Placental pericyte (primary cell): ENCODE results near the gene CIB1. TPM values are rescaled to one million over a fixed set of nuclear protein-coding genes. Genes with fewer than 3 reads are reported as not detected.

Experiments
- small RNA-seq: library from RNA; depleted of rRNA; stranded (forward); fragments of <200 nt; gene quantifications from one replicate; pipeline ENCODE3, GENCODE V24; 2012; ENCODE audit warnings: low replicate concordance
- total RNA-seq: library from RNA; depleted of rRNA; stranded (reverse); fragments of >200 nt; gene quantifications from 2 replicates; pipeline ENCODE4 v1.2.3, GENCODE V29; 2012

CIB1 gene
- 21.9 and 37.0 TPM in 2 replicates for total RNA-seq

DNA sequence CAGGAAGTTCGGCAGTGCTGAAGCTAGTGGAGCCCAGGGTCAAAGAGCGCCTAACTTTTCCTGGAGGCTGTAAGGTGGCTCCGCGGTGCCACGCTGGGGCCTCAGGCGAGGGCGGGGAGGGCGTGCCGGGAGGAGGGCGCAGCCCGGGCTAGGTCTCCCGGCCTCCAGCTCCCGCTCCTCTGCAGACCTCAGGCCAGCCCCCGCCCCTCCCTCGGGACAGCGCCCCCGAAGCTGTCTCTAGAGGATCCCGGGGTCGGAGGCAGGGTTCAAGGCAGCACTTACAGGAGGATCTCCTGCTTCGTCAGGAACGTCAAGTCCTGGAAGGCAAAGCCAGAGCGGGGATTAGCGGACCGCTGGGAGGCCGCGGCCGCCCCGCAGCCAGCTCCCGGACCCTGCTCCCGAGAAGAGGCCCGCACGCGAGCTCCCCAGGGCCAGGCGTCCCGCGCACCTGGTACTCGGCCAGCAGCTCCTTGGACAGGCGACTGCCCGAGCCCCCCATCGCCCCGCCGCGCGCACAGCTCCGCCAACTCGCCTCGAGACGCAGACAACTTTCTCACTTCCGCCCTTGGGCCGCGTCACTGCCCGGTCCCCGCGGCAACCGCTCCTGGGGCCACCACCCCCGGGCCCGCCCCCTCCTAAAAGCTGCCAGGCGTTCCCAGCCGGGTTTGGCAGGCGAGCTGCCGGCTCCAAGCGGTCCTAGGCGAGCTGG lies at the start of gene CIB1:
Gene CIB1 (minus strand): TSS at position 555 of the 709 bp plus-strand sequence. CDS start 56 bp downstream, at position 499.

DNA sequence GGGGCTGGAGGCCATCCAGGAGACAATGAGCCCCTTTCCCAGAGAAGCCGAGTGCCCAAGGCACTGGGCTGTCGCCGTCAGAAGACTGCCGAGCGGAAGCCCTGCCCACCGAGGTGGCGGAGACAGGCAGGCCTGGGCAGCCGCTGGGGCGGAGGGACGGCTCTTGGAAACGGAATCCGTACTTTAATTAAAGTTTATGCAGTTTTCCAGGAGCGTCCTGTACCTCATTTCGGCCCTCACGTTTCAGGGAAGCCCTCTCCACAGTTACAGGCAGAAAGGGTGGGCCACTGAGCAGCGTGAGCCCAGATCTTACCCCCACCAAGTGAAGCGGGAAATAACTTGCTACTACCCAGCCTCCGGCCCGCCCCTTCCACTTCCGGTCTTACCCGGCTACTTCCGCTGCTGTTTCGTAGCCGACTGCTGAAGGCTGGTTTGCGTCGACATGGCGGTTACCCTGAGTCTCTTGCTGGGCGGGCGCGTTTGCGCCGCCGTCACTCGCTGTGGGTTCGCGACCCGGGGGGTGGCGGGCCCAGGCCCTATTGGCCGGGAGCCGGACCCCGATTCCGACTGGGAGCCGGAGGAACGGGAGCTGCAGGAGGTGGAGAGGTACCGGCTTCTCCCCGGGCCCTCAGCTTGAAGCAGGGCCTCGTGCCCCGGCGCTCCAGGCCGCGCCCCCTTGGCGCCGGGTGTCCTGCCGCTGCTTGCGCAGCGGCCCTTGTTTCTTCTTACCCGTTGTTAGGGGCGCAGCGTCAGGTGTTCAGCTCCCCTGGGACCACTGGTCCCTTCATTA lies 31.7 kb upstream of the CIB1 start, which contains the start of gene NGRN:
Gene NGRN (plus strand): TSS at position 402 of the 790 bp plus-strand sequence. CDS start 41 bp downstream, at position 443.

DNA sequence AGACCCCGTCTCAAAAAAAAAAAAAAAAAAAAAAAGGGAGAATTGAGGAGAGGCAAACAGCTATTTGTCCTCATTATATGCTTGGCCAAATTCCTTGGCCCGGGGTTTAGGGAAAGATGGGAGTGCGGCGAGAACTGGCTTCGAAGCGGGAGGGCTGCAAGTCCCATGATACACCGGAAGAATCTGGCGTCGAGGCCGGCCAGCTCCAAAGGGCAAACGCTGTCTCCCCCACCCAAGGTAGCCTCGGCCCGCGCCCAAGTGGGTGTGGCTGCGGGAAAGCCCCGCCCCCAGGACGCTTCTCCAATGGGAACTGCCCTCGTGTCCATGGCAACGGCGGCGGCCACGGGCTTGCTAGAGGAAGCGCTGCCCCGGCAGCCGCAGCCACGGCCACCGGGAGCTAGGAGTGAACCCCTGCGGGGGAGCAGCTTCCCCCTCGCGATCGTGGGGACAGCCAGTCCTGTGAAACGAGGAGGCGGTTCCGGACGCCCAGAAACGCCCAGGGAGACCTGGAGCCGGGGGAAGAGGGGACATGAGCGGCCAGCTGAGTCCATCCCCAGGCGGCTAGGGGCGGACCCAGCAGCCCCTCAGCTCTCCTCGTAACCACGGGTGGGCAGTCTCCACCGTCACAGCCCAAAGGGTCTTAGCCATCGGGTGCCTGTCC lies 15.6 kb upstream of the CIB1 start, which contains the start of gene TTLL13:
Gene TTLL13 (plus strand): TSS at position 354 of the 661 bp plus-strand sequence. CDS start 1,075 bp downstream, outside the sequence.

DNA sequence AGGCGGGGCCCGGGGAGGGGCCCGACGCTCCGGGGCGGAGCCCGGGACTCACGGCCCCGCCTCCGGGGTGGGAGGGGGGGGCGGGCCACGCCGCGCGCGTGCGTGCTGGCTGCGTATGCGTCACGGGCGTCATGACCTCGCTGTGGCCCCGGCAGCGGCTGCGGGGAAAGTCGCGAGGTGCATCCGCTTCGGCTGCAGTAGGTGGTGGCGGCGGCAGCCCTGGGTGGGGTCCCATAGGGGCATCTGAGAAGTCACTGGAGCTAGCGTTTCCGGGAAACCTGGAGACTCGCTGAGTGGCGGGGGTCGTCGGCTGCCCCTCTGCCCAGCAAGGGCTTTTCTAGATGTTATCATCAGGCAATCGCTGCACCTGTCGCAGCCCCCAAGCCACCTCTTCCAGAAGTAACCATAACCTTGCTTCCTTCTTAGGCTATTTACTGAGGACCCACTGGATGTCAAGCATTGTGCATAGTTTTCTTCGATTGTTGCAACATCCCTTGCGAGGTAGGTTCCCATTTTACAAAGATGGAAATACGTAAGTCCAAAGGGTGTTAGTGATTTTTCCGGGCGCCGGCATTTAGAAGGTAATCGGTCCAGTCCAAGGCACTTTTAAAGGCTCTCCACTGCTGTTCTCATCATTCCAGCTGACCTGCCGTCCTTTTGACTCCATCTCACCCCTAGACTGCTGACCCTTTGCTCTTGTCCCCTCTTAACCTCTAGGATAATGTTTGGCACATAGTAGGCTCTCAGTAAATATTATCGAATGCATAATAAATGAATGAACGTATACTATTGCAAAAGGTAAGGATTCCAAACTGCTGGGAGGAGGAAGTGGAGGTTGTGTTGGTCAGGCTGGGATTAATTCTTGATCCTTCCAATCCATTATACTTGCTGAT lies 601 bp upstream of the CIB1 start, which contains the start of gene GDPGP1:
Gene GDPGP1 (plus strand): TSS at position 114 of the 893 bp plus-strand sequence. CDS start 6,700 bp downstream, outside the sequence.

DNA sequence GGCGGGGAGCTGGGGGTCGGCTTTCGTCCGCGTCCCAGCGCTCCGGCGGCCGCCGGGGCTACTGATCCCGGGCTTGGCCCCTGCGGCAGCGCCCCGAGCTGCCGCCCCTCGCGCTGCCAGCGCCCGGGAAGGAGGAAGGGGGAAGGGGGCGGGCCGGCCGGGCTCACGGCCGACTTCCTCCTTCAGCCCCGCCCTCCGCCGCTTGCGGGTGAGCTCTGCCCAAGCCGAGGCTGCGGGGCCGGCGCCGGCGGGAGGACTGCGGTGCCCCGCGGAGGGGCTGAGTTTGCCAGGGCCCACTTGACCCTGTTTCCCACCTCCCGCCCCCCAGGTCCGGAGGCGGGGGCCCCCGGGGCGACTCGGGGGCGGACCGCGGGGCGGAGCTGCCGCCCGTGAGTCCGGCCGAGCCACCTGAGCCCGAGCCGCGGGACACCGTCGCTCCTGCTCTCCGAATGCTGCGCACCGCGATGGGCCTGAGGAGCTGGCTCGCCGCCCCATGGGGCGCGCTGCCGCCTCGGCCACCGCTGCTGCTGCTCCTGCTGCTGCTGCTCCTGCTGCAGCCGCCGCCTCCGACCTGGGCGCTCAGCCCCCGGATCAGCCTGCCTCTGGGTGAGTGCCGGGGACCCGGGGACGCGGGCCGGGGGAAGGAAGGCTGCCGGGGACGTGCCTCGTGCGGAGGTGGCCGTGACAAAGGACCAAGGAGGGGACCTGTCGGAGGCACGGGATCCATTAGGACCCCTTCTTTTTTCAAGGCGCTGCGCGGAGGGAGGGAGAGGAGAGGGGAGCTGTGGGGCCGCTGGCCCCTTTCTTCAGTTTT lies 32.4 kb downstream of the CIB1 start, which contains the start of gene SEMA4B:
Gene SEMA4B (plus strand): TSS at position 201 of the 814 bp plus-strand sequence. CDS start 249 bp downstream, at position 450.

Small RNAs within 50 kb of the gene (small RNA-seq; reads per million reads assigned to genes)
- not detected for gene AC091167.3

Other genes starting within 250 kb of the CIB1 start
- gene ZNF710, start 232.6 kb downstream of the CIB1 start, total RNA-seq = 11.6 and 29.2 TPM in 2 replicates
- gene IDH2, start 131.5 kb downstream of the CIB1 start, total RNA-seq = 52.3 and 65.7 TPM in 2 replicates
- gene SEMA4B, start 32.6 kb downstream of the CIB1 start, total RNA-seq = 23.9 and 27.2 TPM in 2 replicates
- 3.3 and 6.3 TPM in 2 replicates for gene GDPGP1, start 268 bp upstream of the CIB1 start, total RNA-seq
- gene TTLL13, start 15.6 kb upstream of the CIB1 start, total RNA-seq = not detected in 2 replicates
- 61.9 and 80.7 TPM in 2 replicates for gene NGRN, start 31.7 kb upstream of the CIB1 start, total RNA-seq
- gene ZNF774, start 118.3 kb upstream of the CIB1 start, total RNA-seq = 0.44 and 1.3 TPM in 2 replicates
- gene IQGAP1, start 154.3 kb upstream of the CIB1 start, total RNA-seq = 300 and 381 TPM in 2 replicates